GM12801 (cell line): ENCODE results near the gene IGF2BP2.

Experiments
- TF ChIP-seq, protein P1 (sequence below): IDR thresholded peaks from one replicate; pipeline ENCODE4 v1.5.1; 2011; ENCODE audit warnings: control low read depth; ENCODE audit not compliant: insufficient read length; ENCODE audit errors: extremely low read depth

IGF2BP2 gene

DNA sequence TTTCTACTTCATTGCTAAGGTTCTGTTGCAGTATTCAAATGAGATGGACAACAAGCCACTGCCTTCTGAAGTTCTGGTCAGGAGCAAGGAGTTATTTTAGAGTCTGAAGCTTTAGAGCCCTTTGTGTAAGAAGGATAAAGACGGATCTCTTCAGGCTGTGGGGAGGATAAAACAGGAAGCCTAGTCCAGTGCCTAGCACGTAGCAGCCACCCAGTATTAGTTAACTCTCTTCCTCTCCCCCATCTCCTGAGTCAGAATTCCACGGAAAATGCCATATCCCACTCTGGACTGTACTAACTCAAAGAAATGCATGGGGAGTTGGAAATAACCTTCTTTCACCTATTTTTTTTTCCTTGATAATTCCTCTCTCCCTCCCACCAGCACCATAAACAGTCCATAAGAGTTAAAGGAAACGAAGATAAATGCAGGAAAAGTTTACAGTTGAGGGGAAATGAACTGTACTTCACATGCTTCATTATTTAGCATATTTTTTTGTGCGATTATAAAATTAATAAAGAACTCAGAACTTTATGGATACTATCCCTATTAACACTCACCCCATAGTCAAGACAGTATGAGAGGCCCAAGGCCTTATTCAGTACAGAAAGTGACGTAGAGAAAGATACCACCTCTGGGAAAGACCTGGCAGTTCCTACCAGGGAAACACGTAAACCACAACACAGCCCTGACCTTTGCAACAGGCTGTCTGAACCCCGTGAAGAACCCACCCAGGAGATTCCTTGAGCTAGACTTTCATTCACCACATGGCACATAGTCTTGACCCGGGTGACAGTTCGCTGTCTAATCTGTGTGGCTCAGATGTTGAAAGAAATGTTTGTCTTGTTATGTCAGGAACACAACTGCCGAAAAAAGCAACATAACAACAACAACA lies 9.2 kb downstream of the IGF2BP2 start:
- TF ChIP-seq, protein P1, sequence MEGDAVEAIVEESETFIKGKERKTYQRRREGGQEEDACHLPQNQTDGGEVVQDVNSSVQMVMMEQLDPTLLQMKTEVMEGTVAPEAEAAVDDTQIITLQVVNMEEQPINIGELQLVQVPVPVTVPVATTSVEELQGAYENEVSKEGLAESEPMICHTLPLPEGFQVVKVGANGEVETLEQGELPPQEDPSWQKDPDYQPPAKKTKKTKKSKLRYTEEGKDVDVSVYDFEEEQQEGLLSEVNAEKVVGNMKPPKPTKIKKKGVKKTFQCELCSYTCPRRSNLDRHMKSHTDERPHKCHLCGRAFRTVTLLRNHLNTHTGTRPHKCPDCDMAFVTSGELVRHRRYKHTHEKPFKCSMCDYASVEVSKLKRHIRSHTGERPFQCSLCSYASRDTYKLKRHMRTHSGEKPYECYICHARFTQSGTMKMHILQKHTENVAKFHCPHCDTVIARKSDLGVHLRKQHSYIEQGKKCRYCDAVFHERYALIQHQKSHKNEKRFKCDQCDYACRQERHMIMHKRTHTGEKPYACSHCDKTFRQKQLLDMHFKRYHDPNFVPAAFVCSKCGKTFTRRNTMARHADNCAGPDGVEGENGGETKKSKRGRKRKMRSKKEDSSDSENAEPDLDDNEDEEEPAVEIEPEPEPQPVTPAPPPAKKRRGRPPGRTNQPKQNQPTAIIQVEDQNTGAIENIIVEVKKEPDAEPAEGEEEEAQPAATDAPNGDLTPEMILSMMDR: no peak

DNA sequence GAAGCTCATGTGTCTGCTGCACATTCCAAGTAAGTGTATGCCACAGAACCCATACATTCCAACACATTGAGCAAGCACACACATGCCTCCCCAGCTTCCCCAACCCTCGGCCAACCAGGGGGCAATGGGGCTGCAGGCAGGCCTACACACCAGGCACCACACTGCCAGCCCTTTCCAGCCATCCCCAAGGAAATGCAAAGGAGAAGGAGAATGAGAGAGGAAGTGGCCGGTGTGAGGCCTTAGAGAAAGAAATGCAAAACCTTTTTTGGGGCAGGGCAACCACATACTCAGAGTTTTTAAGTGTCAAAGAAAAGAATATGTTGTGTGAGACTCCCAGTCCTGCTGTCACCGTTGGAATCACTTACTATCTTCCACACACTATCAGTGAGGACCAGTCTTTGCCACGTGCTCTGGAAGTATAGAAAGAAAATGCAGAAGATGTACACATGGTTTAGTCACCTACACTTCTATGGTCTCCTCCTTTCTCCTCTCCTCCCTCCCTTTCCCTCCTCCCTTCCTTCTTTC lies 11.1 kb downstream of the IGF2BP2 start:
- TF ChIP-seq, protein P1: no peak

DNA sequence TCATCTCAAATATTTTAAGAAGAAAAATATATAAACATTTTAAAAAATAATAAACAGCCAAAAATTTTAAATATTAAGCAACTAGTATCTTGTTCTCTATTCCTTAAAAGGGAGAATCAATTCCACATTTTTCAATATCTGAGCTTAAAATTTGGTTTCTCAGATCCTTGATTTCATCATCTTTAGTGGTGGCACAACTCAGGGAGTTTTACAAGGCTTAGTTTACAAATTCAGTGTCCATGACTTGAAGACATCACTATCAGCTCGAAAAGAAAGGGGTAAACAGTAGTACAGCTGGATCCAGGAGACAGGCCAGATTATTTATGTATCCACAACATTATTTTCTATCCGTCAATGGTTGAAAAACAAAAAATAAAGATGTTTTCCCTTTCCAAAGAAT lies 11.6 kb downstream of the IGF2BP2 start:
- TF ChIP-seq, protein P1: no peak

DNA sequence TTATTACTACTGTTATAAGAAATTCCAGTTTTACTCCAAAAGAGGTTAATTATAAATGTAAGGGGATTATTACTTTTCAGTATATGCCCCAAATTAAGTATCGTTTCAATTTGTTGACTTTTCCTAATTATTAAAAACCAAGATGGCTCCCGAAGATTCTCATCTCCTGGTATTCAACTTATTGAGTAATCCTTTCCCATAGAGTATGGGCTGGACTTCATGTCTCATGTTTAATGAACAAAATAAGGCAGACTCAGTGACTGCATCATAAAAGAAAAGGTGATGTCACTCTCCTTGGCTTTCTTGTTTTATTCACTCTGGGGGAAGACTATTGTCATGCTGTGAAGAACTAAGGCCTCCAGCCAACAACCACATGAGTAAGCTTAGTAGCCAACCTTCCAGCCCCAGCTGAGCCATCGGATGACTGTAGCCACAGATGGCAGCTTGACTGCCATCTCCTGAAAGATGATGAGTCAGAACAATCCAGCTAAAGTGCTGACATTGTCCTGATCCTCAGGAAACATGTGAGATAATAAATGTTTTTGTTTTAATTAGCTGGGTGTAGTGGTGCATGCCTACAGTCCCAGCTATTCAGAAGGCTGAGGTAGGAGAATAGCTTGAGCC lies 17.3 kb downstream of the IGF2BP2 start:
- TF ChIP-seq, protein P1: no peak

DNA sequence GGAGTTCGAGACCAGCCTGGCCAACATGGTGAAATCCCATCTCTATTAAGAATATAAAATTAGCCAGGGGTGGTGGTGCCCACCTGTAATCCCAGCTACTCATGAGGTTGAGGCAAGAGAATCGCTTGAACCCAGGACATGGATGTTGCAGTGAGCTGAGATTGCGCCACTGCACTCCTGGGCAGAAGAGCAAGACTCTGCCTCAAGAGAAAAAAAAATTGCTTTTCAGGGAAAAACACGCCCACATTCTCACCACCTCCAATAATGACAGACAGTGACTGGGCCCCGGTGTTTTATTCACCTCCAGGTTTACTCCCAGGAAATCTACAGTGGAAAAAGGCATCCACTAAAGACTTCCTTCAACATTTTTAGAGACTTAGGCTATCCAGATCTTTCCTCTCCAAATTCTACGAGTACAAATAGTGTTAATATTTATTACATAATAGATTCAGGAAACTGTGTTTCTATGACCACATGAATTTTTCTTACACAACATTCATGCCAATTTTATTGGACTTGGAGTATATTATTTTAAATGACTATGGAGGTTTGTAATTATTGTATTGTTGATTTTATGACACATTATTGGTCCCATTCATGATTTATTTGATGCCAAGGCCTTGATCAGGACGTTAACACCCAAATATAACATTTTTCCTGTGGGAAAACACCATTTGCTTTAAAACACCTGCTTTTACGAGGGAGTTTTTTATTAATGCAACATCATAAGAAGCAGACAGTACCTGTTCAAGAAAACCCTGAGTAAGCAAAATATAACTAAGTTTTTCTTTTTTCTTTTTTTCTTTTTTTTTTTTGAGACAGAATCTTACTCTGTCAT lies 26.6 kb downstream of the IGF2BP2 start:
- TF ChIP-seq, protein P1: no peak

DNA sequence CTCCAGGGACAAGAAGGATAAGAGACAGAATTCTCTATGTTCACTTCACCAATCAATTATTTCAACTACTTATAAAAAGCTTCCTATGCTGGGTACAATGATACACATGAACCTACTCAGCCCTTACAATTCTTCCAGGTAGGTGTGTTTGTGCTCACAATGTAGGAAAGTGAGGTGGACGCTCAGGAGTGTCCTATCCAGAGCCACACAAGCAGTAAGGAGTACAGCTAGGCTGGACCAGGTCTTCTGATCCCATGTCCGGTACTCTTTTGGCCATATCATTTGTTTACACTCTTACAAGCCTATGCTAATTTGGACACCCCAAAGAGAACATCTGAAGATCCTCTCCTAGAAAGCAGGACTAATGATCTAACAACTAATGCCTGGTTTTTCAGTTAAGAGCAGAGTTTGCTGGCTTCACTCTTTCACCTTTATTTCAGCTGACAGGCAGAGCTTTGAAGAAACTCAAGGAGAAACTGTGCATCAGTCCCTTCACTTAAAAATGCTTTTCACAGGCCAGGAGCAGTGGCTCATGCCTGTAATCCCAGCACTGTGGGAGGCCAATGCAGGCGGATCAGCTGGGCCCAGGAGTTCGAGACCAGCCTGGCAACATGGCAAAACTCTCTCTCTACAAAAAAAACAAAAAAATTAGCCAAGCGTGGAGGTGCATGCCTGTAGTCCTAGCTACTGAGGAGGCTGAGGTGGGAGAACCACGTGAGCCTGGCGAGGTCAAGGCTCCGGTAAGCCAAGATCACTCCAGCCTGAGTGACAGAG lies 27.5 kb downstream of the IGF2BP2 start:
- TF ChIP-seq, protein P1: no peak
